Loucy (cell line): ENCODE measurements around the gene NOL9.

ENCODE experiments used
- EZH2phosphoT487 ChIP-seq: fragments of 200-600 bp; IDR thresholded peaks from 2 replicates; pipeline ENCODE4 v1.6.1; 2018; ENCODE audit warnings: antibody characterized with exemption, mild to moderate bottlenecking, moderate library complexity, borderline replicate concordance
- TF ChIP-seq, protein P1 (sequence below): fragments of 200-600 bp; sonication (generic); conservative IDR thresholded peaks from 2 replicates; pipeline ENCODE4 v1.5.1; 2014; ENCODE audit warnings: mild to moderate bottlenecking, antibody characterized with exemption, low read length

- TF ChIP-seq, protein P1, sequence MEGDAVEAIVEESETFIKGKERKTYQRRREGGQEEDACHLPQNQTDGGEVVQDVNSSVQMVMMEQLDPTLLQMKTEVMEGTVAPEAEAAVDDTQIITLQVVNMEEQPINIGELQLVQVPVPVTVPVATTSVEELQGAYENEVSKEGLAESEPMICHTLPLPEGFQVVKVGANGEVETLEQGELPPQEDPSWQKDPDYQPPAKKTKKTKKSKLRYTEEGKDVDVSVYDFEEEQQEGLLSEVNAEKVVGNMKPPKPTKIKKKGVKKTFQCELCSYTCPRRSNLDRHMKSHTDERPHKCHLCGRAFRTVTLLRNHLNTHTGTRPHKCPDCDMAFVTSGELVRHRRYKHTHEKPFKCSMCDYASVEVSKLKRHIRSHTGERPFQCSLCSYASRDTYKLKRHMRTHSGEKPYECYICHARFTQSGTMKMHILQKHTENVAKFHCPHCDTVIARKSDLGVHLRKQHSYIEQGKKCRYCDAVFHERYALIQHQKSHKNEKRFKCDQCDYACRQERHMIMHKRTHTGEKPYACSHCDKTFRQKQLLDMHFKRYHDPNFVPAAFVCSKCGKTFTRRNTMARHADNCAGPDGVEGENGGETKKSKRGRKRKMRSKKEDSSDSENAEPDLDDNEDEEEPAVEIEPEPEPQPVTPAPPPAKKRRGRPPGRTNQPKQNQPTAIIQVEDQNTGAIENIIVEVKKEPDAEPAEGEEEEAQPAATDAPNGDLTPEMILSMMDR: no peak
- no peak for TF ChIP-seq EZH2phosphoT487
These were observed 82.3 kb downstream of the NOL9 start for GRCh38 chr1:6471970-6472368.
